Bronchial epithelial cell (primary cell): ENCODE data around the gene DIDO1. TPM values are rescaled to one million over a fixed set of nuclear protein-coding genes. Genes with fewer than 3 reads are reported as not detected.
A peak's percentile ranks its signal among the peaks of the same experiment; 100 is the strongest.
"Not testable (repeated sequence)": the region's sequence is repeated elsewhere in the genome, so short reads cannot be mapped to it uniquely, and the experiment has no call there.

ENCODE experiments used
- DNase-seq: peaks from one replicate; pipeline ENCODE4 v3.0.0-alpha.2; 2010; ENCODE audit warnings: low read depth
- FAIRE-seq: peaks from 2 replicates; lab custom pipeline; 2011; peaks lifted over from hg19 to GRCh38; lab: Jason Lieb, UNC
- H3K27me3 ChIP-seq: 2 replicates; pipeline ENCODE4 v1.5.1; 2011; ENCODE audit warnings: low read length; ENCODE audit not compliant: control insufficient read depth, insufficient read depth
- H3K36me3 ChIP-seq: 2 replicates; pipeline ENCODE4 v1.5.1; 2011; ENCODE audit warnings: low read length; ENCODE audit not compliant: control insufficient read depth, insufficient read depth
- H3K4me3 ChIP-seq: 2 replicates; pipeline ENCODE4 v1.5.1; 2011; ENCODE audit warnings: mild to moderate bottlenecking, low read depth, low read length, control low read depth
- total RNA-seq: library from RNA; depleted of rRNA; stranded (reverse); fragments of >200 nt; gene quantifications from 2 replicates; pipeline ENCODE4 v1.2.1, GENCODE V29; 2014
- TF ChIP-seq, protein P1 (sequence below): IDR thresholded peaks from 2 replicates; pipeline ENCODE4 v1.5.1; 2011; ENCODE audit warnings: mild to moderate bottlenecking, moderate library complexity, low read length, control low read depth, inconsistent platforms; ENCODE audit not compliant: insufficient read depth, severe bottlenecking

Gene DIDO1
- total RNA-seq, 1 donor from 2014 or later: 26.9 TPM

DNA sequence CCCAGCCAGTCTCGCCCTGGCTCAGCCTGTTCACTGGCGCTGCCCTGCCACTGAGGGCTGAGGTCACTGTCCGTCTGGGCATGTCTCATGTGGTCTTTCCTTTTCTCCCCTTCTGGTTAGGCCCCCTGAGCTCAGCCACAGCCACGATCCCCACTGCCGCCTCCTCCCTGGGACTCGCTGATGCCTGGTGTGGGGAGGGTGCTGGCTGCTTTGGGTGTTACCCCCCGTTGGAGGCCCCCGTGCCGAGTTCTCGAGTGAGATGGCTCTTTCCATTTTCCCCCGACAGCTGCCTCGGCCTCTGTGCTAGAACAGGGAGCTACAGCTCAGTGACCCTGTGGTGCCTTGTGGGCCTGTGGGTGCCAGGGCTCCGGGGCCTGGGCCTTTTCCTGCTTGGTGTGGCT is 49.8 kb downstream of the DIDO1 start:
- H3K36me3 ChIP-seq: peaks cover 2% of the 10 kb centered on the region
- TF ChIP-seq, protein P1, sequence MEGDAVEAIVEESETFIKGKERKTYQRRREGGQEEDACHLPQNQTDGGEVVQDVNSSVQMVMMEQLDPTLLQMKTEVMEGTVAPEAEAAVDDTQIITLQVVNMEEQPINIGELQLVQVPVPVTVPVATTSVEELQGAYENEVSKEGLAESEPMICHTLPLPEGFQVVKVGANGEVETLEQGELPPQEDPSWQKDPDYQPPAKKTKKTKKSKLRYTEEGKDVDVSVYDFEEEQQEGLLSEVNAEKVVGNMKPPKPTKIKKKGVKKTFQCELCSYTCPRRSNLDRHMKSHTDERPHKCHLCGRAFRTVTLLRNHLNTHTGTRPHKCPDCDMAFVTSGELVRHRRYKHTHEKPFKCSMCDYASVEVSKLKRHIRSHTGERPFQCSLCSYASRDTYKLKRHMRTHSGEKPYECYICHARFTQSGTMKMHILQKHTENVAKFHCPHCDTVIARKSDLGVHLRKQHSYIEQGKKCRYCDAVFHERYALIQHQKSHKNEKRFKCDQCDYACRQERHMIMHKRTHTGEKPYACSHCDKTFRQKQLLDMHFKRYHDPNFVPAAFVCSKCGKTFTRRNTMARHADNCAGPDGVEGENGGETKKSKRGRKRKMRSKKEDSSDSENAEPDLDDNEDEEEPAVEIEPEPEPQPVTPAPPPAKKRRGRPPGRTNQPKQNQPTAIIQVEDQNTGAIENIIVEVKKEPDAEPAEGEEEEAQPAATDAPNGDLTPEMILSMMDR: no peak
- no peak for DNase-seq
- H3K27me3 ChIP-seq: no peaks in the 10 kb centered on the region
- no peak overlapping the region for H3K4me3 ChIP-seq
- FAIRE-seq: no peak

DNA sequence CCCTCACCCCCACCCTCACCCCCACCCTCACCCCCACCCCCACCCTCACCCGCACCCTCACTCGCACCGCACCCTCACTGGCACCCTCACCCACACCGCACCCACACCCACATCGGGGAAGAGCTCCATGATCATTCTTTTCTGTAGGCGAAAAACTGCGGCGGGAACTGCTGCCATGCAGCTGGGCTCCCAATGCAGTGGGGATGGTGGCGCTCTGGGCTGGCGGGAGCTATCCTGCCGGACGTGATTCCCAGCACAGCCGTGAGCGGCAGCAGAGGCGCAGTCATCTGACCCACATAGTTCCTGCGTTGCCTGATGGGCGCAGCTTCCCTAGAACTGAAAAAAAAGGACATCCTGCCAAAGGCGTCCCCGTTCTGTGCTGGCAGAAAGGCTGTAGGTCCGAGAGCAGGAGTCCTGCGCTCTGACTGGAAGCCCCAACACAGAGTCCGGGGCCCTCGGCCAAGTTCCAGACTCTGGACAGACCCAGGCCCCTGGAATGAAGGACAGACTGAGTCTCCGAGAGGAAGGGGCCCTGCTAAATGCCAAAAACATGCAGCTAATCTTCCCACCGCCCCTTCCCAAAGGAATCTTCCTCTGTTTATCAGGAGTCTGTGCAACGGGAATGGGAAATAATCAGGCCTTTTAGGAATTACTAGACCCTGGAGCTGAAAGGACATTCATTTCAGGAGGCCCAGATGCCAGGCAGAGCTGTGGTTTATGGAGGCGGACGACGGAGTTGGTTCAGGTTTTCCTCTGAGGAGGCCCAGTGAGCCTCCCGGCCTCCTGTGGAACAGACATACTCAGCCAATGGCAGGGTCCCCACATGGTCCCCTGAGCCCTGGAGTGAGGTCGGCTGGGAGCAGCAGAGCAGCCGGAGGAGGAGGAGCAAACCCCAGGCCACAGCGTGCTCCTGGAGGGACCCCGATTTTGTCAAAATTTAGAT is 50.6 kb downstream of the DIDO1 start:
- Histone ChIP-seq H3K36me3 (no peaks in the 10 kb centered on the region), H3K4me3 (no peak overlapping the region), H3K27me3 (no peaks in the 10 kb centered on the region)
- FAIRE-seq (no peak), DNase-seq (peak; percentile 42)
- TF ChIP-seq, protein P1: peak; percentile 30

DNA sequence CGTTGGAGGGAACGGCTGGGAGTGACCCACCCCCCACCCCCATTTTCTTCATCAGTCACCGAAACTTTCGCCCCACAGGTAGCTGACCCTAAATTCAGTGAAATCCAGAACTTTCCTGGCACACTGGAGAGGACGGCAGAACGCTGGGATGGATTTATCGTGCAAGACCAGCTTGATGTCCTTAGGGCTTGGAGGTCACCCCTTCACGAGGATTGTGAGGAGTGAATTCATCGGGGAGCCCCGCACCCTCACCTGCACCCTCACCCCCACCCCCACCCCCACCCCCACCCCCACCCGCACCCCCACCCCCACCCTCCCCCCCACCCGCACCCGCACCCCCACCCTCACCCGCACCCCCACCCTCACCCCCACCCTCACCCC is 51.4 kb downstream of the DIDO1 start:
- H3K4me3 ChIP-seq: no peak overlapping the region
- FAIRE-seq: no peak

DNA sequence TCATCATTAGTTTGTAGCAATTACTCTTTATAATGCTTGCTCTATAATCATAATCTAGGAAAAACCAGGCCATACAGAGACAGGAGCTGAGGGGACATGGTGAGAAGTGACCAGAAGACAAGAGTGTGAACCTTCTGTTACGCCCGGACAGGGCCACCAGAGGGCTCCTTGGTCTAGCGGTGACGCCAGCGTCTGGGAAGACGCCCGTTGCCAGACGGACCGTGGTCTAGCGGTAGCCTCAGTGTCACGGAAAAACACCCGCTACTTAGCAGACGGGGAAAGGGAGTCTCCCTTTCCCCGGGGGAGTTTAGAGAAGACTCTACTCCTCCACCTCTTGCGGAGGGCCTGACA is 52.6 kb downstream of the DIDO1 start:
- not testable (repeated sequence) for DNase-seq, FAIRE-seq
- TF ChIP-seq, protein P1: peak; percentile 48

More for the DNA sequence above, 51.4 kb downstream of the DIDO1 start:
- no peak for DNase-seq
- TF ChIP-seq, protein P1: no peak
- no peaks in the 10 kb centered on the region for H3K36me3 ChIP-seq
- no peaks in the 10 kb centered on the region for H3K27me3 ChIP-seq

DNA sequence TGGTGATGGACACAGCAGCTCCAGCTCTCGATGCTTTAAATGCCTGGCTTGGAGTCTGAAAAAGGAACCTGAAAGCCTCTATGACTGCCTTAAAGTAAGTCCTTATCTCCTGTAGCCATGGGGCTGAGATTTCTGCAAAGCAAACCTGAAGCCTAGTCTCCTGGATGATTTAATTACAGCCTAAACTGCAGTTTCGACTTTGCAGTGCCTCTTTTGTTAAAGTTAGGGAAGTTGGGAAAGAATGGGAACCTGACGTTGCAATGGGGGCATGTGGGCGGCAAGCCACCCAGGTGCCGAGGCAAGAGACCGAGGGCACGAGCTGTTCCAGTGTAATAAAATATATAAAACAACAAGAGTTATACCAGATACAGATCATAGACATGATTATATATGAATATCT is 53.0 kb downstream of the DIDO1 start:
- H3K4me3 ChIP-seq: no peak overlapping the region
- FAIRE-seq (no peak), DNase-seq (no peak)
- H3K36me3 ChIP-seq: no peaks in the 10 kb centered on the region
- H3K27me3 ChIP-seq: no peaks in the 10 kb centered on the region
- TF ChIP-seq, protein P1: no peak

More for the DNA sequence above, 52.6 kb downstream of the DIDO1 start:
- H3K27me3 ChIP-seq, H3K4me3 ChIP-seq, H3K36me3 ChIP-seq: not testable (repeated sequence)
